AG10803 (cell line): ENCODE results near the gene PARP1.

ENCODE experiments used
- DNase-seq: peaks from one replicate; pipeline ENCODE4 v3.0.0; 2010; ENCODE audit warnings: low read depth
- H3K4me3 ChIP-seq: 2 replicates; pipeline ENCODE4 v1.5.1; 2011; ENCODE audit warnings: mild to moderate bottlenecking, low read length, control low read depth
- TF ChIP-seq, protein P1 (sequence below): conservative IDR thresholded peaks from 2 replicates; pipeline ENCODE4 v1.5.1; 2011; ENCODE audit warnings: mild to moderate bottlenecking, low read length, control low read depth, inconsistent platforms

Gene PARP1

DNA sequence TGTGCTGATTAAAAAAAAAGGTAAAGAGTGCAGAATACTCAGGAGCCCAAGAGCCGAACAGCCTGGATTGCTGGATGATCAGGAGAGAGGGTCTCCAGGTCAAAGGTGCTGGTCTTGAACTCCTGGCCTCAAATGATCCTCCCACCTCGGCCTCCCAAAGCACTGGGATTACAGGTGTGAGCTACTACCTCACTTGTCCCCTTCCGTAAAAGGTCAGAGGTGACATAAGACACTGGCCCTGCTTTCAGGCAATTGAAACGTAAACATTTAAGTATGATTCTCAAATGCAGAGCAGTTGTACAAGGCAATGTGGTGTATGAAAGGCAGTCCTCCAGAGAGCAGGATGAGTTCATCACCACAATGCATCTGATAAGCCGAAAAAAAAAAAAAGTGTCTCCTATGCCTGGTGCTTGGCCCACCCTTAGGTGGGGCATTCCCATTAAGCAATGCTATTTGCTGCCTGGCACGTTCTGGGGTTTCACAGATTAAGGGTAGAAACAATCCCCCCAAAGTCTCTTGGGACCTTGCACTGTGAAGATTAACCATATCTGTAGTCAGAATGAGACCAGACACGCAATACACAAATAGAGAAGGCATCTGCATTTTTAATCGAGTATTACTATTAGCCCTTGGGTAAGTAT lies 47.7 kb downstream of the PARP1 start:
- TF ChIP-seq, protein P1, sequence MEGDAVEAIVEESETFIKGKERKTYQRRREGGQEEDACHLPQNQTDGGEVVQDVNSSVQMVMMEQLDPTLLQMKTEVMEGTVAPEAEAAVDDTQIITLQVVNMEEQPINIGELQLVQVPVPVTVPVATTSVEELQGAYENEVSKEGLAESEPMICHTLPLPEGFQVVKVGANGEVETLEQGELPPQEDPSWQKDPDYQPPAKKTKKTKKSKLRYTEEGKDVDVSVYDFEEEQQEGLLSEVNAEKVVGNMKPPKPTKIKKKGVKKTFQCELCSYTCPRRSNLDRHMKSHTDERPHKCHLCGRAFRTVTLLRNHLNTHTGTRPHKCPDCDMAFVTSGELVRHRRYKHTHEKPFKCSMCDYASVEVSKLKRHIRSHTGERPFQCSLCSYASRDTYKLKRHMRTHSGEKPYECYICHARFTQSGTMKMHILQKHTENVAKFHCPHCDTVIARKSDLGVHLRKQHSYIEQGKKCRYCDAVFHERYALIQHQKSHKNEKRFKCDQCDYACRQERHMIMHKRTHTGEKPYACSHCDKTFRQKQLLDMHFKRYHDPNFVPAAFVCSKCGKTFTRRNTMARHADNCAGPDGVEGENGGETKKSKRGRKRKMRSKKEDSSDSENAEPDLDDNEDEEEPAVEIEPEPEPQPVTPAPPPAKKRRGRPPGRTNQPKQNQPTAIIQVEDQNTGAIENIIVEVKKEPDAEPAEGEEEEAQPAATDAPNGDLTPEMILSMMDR: no peak
- no peak for DNase-seq
- no peak overlapping the region for H3K4me3 ChIP-seq

DNA sequence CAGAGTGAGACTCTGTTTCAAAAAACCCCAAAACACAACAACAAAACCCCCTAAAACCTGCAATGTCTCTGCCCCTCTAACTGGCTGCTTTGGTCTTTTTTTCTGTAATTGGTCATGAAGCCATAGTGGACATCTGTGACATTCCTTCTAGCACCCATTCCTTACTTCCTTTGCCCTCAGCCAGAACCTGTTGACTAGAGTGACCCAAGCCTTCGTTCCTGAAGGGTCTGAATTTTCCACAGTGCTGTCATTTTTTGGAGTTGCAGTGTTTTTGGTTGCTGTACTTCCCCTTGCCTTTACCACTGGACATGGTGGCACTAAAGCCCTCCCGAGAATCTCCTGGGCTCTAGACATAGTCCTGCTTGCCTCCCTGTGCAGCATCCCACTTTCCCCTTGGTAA lies 50.5 kb downstream of the PARP1 start:
- TF ChIP-seq, protein P1: no peak
- DNase-seq: no peak
- no peak overlapping the region for H3K4me3 ChIP-seq

DNA sequence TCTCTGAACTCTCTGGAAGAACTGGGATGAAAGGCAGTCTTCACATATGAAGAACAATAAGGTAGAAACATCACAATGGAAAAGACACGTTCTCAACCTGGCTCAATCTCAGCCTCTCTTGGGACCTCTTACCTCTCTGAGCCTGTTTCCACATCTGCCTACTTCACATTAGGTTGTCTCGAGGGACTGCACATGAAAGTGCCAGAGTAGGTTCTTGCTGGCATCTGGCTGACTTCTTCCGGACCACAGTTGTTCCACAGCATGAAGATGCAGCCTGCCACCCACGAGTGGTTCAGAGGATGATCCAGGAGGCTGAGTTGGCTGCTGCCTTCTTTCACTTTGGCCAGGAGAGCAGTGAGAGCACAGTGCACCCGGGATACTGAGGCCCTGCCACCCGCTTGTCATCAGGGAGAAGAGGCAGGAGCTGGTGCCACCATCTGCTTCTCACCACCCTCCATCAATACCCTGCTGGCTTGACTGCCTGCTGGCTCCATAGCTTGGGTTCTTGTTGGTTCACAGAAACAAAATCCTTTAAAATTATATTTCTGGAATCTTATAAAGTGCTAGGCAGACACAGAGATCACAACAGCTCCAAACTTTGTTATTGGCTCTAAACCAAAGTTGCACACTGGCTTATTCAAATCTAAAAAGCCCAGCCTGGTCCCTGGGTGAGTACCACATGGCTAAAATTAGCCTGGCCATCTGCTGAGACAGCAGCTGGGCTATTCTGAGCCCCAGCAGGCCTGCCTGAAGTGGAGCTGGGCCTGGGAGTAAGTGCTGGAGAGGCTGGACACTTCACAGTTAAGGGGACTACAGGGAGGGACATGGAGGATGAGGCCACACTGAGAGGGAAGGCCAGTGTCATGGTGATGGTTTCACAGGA lies 52.0 kb downstream of the PARP1 start:
- H3K4me3 ChIP-seq: no peak overlapping the region
- no peak for DNase-seq
- TF ChIP-seq, protein P1: no peak

DNA sequence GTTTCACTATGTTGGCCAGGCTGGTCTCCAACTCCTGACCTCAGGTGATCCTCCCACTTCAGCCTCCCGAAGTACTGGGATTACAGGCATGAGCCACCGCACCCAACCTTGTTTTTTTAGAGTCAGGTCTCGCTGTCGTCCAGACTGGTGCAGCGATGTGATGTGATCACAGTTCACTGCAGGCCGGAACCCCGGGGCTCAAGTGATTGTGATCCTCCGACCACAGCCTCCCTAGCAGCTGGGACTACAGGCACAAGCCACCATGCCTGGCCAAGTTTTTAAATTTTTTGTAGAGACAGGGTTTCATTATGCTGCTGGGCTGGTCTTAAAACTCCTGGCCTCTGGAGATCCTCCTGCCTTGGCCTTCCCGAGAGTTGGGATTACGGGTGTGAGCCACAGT lies 52.9 kb downstream of the PARP1 start:
- TF ChIP-seq, protein P1: no peak
- DNase-seq: no peak
- H3K4me3 ChIP-seq: no peak overlapping the region

DNA sequence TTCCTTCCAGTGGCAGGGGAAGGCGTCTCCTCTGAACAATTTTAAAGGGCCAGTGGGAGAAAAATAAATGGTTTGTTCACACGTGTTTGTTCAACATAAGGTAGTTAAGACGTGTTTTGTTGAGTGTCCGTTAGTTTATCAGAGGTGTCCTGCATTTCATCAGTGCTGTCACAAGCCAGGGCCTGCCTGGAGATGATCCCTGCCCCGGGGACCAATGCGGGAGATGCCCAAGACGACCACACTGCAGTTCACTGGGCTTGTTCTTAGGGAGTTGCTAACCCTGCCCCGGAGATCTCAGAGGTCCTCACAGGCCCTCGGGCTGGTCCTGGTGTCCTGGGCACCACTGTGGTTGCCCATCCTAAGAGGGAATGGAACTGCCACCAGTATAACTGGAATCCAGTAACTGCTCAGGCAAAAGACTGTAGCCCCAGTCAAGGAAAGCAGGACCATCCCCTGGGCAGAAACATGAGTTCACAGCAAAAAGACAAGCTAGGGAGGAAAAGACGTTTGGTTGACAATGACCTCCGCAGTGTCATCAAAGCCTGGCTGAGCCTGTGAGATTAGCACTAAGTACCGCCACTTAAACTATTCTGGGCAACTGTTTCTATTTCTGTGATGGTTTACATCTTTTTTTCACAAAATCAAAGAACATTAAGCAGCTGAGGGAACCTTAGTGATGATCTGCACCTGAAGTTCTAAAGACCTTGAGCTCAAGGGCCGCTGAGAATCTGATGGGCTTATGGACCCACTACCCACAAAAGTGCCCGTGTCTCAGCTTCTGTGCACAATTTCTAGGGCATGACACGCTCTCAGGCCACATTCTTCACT lies 54.0 kb downstream of the PARP1 start:
- no peak overlapping the region for H3K4me3 ChIP-seq
- no peak for DNase-seq
- TF ChIP-seq, protein P1: no peak

DNA sequence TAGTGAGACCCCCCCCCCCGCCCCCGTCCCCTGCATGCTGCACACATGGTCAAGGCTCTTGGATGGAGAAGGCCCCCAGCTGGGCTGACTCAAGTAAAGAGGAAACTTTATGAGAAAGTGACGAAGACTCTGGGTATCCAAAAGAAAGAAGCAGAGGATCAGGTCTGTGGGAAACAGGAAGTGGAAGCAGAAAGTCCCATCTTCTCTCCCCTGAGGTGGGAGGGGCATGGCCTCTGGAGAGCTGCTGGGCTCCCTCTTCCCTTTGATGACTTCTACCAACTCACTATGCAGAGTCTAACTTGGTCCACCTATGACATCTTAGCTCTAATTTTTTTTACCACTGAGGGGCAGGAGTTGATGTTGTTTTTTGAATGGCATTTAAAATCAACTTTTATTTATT lies 56.2 kb downstream of the PARP1 start:
- H3K4me3 ChIP-seq: no peak overlapping the region
- no peak for DNase-seq
- TF ChIP-seq, protein P1: no peak
